ENCODE results near the gene DNAJC15. TPM values are rescaled to one million over a fixed set of nuclear protein-coding genes. Genes with fewer than 3 reads are reported as not detected.

DNAJC15 gene
- total and polyA plus RNA-seq, 2 experiments from 2014 or later: 25.9 to 70.5 TPM

GRCh38 chr13:43159026-43159461 lies 135.7 kb downstream of the DNAJC15 start:
- Histone ChIP-seq H3K9me3 (ENCODE audit: low read depth) (no peaks in the 10 kb centered on the region), H3K4me1 (ENCODE audit: insufficient read depth) (peaks cover 14% of the 10 kb centered on the region), H3K4me3 (no peak overlapping the region), H3K27ac (no peak overlapping the region), H3K9ac (no peak overlapping the region), H2AFZ (peak overlapping the region; percentile 55; the same call in 1 of the 2 replicates), H3K79me2 (ENCODE audit: insufficient read depth) (no peaks in the 10 kb centered on the region), H3K27me3 (replicated peaks; ENCODE audit: insufficient read depth) (no peaks in the 10 kb centered on the region), H3K9me2 (ENCODE audit: insufficient read depth) (no peaks in the 10 kb centered on the region), H4K20me1 (ENCODE audit: insufficient read depth) (no peaks in the 10 kb centered on the region), H3K4me2 (ENCODE audit: unreplicated experiment) (peak overlapping the region; percentile 8), H3F3A (ENCODE audit: insufficient read depth) (no peaks in the 10 kb centered on the region), H3K36me3 (ENCODE audit: low read depth) (no peaks in the 10 kb centered on the region)
- DNase-seq: peak; percentile 42
- TF ChIP-seq EZH2phosphoT487 (IDR thresholded peaks at IDR 0.05; ENCODE audit: insufficient read depth, low read depth) (no peak), EZH2 (IDR thresholded peaks at IDR 0.05; ENCODE audit: insufficient read depth, poor library complexity, severe bottlenecking) (no peak)
- WGBS, 2 experiments (ENCODE audit: low coverage in 1 of 2, low lambda C conversion rate in 2 of 2, missing lambda C conversion rate in 2 of 2): 9 to 10% methylated on average over 3 of the region's 3 CpGs
- in situ Hi-C loops (cut with MboI): no loop called here

Other genes with a start within 250 kb of the DNAJC15 start
- not detected in 2 replicates for gene FAM216B, start 242.0 kb upstream of the DNAJC15 start, total RNA-seq (2014; rRNA removed; shearing (Covaris generic))
- gene FAM216B, start 242.0 kb upstream of the DNAJC15 start, polyA plus RNA-seq (2016; fragmentation: Nextera tagmentation; extraction: Ambion mirVana): not detected in 2 replicates
- 1.5 and 9.4 TPM in 2 replicates for gene EPSTI1, start 31.3 kb upstream of the DNAJC15 start, total RNA-seq (2014; rRNA removed; shearing (Covaris generic))
- 2.5 and 3.4 TPM in 2 replicates for gene EPSTI1, start 31.3 kb upstream of the DNAJC15 start, polyA plus RNA-seq (2016; fragmentation: Nextera tagmentation; extraction: Ambion mirVana)

All from GM23248 (cell line).